DMS79 (cell line): ENCODE measurements around the gene KLHL9.
A peak's percentile ranks its signal among the peaks of the same experiment; 100 is the strongest.
"Not testable (repeated sequence)": the region's sequence is repeated elsewhere in the genome, so short reads cannot be mapped to it uniquely, and the experiment has no call there.

ENCODE experiments used
- DNase-seq: peaks from one replicate; lab custom pipeline; 2025; lab: John Stamatoyannopoulos, UW

Gene KLHL9, protein sequence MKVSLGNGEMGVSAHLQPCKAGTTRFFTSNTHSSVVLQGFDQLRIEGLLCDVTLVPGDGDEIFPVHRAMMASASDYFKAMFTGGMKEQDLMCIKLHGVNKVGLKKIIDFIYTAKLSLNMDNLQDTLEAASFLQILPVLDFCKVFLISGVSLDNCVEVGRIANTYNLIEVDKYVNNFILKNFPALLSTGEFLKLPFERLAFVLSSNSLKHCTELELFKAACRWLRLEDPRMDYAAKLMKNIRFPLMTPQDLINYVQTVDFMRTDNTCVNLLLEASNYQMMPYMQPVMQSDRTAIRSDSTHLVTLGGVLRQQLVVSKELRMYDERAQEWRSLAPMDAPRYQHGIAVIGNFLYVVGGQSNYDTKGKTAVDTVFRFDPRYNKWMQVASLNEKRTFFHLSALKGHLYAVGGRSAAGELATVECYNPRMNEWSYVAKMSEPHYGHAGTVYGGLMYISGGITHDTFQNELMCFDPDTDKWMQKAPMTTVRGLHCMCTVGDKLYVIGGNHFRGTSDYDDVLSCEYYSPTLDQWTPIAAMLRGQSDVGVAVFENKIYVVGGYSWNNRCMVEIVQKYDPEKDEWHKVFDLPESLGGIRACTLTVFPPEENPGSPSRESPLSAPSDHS

DNA sequence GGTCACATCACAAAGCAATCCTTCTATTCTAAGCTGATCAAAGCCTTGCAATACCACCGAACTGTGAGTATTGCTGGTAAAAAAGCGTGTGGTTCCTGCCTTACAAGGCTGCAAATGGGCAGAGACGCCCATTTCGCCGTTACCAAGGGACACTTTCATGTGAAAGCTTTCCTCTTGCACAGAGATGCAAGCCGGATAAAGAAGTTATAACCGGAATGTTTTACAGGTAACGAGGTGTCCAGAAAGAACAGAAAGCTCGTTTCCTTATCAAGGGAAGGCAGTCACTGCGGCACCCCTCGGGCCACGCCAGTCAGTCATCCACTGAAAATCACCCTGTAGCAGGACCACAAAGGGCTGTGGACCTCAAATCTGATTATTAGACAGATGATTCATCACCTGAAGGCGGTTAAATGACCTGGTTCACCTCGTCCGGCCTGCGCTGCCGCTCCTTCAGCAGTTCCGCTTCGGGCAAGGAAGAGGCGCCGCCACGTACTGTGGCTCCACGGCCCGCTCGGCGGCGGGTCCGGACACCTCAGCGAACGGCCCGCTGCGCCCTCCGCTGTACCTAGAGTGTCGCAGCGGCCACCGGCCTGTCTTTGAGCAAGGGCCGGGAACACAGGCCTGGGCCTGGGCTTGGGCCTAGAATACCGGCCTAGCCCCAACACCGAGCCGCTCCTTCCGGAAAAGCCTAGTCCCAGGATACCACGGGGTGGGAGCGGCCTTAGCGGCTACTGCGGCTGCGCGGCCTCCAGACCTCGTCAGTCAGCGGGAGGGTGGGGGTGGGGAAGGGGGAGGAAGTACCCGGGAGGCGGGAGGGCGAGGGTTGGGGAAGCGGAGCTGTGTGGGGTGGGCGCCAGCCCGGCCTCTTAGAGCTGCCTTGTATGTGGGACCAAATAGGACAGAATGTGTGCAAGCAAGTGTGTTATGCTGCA is at the start of gene KLHL9:
KLHL9 (minus strand) TSS at position 704 of the 932 bp plus-strand sequence; CDS start at position 159, 545 bp downstream.
- DNase-seq = peak; percentile 81

DNA sequence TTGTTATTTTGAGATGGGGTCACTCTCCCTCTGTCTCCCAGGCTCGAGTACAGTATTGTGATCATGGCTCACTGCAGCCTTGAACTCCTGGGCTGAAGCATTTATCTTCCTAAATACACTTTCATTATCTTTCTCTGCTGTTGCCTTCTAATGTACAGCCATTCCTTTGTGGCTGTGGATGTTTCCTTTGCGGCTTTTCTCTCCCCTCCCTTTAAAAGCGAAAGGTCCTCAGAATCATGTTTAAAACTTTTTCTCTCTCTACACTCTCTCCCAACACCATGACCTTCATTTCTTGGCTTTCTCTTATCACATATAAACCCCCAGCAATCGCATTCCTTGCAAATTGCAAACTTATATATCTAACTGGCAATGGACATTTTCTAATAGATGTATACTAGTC is 48.4 kb upstream of the KLHL9 start:
- DNase-seq = no peak

DNA sequence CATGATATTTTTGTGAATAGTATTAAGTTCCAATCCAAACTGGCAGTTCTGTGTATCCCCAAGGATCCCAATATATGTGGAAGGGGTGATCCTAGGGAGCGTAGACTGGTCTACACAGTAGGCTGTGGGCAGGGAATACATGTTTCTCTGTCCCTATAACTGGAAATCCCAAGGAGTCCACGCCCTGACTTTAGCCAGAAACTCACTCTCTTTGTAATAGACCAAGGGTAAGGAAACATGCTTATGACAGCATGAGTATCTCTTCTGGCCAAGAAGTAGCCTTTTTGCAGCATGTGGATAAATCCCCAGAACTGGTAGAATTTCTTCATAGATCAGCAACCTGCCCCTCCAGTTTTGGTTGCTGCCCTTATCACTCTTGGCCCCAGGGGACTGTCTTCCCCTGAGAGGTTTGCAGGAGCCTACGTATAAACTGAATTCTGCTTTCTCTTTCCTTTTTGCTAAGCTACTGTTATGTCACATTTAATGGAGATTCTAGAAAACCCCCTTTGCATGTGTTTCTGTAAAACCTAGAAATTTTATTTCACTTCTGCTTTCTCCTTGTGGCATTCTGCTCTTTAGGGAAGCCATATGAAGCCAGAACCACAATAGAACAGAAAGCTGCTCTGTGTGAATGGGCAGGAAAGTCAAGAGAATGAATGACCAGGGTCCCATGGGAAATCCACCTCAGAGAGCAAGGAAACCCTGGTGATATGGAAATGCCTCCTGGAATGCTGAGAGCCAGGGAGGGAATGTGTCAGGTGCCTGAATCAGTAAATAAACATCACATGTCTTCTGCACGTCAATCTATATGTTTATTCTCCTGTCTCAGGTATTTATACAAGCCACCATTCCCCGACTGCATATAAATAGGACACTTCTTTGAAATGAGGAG is 46.5 kb upstream of the KLHL9 start:
- no peak for DNase-seq

DNA sequence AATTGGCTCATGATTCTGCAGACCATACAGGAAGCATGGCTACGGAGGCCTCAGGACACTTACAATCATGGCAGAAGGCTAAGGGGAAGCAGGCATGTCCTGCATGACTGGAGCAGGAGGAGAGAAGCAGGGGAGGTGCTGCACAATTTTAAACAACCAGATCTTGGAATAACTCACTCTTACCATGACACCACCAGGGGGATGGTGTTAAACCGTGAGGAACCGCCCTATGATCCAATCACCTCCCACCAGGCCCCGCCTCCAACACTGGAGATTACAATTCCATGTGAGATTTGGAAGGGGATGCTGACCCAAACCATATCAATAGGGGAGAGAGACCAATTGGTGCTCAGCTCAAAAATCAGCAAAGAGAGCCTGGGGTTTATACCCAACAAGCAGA is 36.3 kb upstream of the KLHL9 start:
- DNase-seq = not testable (repeated sequence)

DNA sequence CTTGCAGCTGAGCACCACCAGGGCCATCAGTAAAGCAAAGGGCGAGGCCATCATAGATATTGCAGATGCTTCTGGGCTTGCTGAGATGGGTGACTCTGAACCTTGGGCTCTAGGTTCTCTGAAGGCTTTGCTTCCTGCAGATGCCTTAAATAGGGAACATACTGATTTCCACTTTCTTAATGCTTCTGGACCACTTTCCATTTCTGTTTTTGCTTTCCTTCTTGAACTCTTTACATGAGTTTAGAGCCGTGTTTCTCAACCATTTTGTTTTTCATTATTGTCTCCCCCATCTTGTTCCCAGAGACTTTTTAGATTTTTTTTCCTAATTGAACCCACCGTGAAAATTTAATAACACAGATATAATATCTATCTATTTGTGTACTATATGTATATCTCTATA is 32.8 kb upstream of the KLHL9 start, which contains the start of gene IFNA13:
IFNA13 (minus strand) TSS at position 101 of the 400 bp plus-strand sequence; CDS start at position 54, 47 bp downstream.
- DNase-seq = no peak

DNA sequence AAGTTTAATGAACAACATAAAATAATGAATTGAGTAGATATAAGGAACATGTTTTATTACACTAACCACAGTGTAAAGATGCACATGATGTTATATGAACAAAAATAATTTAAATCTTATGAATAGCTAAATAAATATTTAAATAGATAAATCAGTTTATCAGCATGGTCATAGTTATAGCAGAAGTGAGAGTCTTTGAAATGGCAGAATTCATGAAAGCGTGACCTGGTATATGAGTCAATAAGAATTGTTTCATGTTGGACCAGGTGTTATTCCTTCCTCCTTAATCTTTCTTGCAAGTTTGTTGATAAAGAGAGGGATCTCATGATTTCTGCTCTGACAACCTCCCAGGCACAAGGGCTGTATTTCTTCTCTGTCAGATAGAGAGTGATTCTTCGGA is 32.0 kb upstream of the KLHL9 start:
- not testable (repeated sequence) for DNase-seq

DNA sequence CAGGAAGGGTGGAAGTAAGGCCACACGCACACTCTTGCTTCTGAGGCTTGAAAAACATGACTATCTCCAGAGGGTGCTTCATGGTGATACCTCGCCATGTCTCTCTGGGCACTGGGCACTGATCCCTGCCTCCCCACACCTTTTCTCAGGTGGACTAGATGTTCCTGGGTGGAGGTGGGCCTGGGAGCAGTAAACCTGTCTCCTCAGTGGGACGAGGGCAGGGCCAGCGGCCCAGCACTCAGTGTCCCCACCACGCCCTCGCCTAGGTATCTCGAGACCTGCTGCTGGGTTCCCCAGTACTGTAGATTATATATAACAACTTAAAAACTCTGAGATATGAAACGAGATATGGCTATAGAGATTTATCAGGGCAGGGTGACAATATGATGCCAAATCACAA is 27.1 kb upstream of the KLHL9 start:
- no peak for DNase-seq

DNA sequence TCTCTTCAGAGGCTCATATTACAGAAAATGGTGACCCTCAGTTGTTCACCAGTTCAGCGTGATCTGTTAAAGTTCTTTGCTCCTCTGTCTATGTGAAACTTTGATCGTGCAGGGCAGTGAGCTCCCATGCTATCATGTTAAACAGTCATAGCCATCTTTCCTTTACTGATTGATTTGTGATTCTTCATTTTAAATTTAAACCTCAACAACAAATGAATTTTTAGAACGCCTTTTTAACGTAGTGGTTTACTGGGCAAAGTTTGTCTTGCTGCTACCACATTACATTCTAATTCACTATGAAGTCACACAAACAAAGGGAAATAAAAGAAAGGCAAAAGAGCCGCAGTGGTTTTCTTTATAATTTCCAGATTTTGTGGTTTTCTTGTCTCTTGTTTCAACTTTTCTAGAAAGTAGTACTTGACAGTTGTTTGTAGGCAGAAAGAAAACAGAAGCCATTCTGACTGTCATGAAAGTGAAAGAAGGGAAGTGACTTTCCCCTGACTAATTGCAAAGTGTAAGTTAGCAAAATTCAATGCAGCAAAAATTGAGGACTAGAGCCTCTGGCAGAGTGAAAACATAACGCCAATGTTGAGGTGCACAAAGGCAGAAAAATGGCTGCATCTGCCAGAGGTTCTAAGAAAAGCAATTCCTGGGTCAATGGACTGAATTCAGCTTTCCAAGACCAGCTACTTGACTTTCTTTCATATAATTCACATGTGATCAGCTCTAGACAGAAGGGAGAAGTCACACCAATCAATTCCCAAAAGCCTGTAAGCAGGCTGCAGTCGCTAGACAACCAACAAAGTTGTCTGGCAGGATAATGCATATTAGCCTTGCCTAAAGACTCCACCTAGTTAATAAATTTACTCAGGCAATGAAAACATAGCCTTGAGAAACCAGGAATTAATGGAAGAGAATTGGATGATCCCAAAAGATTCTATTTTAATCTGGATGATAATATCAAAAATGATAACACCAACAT is 22.6 kb upstream of the KLHL9 start:
- DNase-seq = no peak

DNA sequence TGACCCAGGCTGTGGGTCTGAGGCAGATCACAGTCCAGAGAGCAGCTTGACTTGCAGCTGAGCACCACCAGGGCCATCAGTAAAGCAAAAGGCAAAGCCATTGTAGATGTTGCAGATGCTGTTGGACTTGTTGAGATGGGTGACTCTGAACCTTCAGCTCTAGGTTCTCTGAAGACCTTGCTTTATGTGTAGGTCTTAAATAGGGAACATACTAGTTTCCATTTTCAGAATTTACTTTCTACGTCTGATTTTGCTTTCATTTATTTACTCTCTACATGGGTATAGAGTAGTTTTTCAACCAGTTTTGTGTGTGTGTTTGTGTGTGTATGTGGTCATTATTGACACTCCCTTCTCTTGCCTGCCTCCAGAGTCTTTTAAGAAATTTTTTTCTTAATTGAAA is 15.6 kb upstream of the KLHL9 start, which contains the start of gene IFNA6:
IFNA6 (minus strand) TSS at position 101 of the 400 bp plus-strand sequence; CDS start at position 101, 0 bp downstream.
- no peak for DNase-seq

DNA sequence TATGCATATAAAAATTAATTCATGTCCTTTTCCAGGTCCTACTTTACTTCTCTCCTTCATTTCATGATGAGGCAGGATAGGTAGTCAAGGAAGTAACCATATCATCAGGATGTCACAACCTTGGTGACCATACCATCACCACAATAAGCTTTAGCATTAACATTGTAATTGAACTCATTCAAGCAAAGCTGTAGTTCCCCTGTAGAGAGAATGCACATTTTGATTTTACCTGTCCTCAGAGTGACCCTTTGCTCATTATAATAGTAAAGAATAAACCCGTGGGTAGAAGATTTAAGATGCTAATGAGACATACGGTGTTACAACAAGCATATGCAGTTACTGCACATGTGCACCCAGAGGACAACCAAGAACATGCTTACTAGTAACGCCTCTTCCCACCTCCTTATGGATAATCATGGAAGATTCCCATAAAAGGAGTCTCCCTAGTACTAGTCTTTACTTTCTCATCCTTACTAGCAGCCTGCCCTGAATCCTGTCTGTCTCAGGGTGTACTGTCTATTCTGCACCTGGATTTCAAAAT is 13.3 kb upstream of the KLHL9 start:
- no peak for DNase-seq

DNA sequence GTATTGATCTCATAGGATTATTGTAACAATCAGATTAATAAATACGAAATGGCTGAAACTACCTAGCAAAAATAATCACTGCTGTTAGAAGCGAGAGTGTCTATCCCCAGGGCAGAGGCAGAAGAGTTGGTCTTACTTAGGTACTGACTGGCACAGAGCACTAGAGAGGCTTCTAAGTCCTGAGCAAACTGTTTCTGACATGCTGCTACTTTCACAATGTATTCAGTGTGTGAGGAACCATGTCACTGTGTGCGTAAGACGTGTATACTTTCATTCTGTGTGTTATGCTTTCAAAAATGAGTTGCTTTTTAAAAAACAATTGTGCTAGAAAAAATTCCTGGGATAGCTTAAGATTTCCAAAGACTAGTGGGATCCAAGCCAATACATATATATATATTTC is 5.5 kb upstream of the KLHL9 start:
- DNase-seq = no peak

DNA sequence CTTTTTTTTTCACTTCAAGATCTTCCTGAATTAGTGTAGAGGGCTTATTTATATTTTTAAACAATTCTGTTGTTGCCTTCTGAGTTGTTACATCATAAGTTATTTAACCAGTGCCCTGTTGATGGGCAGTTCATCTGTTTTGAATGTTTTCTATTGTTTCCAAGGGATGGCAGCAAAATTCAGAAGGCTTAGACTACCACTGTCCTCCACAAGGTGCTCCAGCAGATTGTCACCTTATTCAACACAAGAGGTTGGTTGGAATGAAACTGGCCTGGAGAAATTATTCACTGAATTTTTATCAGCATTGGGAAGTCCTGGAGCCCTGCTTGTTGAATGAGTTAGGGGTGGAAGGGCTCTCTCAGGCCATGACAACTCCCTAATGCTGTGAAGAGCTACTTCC is 1.3 kb upstream of the KLHL9 start:
- no peak for DNase-seq

DNA sequence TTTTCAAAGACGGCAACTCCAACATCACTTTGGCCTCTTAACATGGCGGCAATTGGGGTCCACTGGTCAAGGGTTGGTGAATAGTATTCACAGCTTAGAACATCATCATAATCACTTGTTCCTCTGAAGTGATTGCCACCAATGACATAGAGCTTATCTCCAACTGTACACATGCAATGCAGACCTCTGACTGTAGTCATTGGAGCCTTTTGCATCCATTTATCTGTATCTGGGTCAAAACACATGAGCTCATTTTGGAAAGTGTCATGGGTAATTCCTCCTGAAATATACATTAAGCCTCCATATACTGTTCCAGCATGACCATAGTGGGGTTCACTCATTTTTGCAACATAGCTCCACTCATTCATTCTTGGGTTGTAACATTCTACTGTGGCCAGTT is 2.0 kb downstream of the KLHL9 start:
- no peak for DNase-seq

DNA sequence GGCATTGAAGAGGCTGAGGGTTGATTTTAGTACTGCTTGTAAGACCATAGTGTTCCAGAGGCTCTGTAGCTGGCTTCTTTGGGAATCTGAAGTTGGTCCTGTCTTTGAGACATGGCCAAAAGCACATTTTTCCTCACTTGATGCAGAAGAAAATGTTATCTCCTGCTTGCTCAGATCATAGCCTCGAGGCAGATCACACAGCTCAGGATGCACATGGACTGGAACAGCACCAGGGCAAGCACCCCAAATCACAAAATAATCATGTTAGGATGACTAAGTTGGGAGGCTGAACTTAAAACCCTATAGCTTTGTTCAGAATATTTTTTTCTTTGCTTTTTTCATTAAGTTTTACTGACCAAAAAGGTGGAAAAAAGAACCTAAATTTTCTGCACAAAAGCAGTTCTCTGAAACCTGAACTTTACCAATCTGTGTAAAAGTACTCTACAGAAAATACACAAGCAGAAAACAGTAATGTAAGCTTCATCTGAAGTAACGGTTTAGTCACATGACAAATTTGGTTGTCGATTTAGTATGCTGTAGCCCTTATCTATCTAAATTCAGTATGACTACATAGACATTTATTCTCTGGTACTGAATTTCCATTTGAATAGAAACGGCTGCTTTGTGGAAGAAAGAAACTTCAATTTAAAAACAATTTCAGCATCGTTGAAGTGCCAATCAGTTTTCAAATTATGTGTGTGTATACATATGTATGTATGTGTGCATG is 3.4 kb downstream of the KLHL9 start:
- DNase-seq = no peak

DNA sequence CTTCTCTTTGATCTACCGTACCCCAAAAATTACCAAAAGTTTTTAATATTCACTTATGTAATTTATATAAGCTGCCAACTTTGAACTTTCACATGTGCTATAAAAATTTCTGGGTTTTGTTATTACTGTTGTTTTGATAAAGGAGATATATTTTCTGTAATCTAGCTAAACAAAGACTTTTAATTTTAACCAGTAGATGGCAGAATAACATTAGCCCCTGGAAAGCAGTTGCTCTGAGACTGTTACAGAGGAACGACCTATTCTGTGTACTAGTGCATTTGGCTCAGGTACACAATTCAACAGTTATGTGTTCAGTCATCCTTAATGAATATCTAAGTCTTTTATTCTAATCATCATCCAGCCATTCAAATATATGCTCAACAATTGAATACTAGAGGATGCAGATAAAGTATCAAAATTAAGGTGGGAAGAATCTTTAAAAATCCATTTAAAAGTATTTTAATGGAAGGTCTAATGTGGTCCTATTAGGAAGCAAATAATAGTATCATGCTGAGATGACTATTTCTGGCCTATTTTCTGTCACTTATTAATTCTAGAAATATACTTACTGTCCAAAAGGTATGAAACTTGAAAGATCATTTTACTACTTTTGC is 8.6 kb downstream of the KLHL9 start:
- DNase-seq = no peak

DNA sequence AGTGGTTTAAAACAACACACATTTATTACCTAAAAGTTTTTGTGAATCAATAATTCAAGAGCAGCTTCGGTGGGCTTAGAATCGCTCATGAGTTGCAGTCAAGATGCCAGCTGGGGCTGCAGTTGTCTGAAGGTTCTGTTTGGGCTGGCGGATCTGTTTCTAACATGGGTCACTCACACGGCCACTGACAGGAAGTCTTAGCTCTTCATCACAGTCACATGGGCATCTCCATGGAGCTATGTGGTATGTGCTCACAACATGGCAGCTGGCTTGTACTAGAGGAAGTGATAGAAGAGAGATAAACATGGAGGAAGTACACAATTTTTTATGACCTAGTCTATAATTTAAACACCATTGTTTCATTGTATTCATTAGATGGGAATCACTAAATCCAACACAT is 11.2 kb downstream of the KLHL9 start:
- no peak for DNase-seq

DNA sequence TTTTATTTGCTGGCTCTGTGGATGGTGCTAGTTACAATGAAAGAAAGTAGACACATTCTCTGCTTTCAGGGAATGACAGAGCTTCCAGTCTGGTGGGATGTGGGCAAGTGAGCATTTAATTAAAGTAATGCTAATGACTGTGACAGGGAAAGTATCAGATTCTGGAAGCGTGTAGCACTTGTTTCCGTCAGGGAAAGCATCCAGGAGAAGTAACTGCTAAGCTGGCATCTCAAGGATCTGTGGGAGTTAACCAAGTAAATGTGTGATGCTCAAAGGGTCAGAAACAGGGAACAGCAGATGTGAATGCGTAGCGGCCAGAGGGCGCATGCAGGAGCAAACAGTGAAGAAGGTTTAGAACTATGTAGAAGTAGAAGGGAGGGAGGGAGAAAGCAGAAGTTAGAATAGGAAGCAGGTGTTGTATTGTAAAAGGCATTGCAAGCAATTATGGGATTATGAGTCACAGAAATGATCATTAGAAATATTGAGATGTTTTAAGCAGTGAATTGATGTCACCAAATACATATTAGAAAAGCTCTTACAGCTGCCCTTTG is 12.2 kb downstream of the KLHL9 start:
- DNase-seq = no peak

DNA sequence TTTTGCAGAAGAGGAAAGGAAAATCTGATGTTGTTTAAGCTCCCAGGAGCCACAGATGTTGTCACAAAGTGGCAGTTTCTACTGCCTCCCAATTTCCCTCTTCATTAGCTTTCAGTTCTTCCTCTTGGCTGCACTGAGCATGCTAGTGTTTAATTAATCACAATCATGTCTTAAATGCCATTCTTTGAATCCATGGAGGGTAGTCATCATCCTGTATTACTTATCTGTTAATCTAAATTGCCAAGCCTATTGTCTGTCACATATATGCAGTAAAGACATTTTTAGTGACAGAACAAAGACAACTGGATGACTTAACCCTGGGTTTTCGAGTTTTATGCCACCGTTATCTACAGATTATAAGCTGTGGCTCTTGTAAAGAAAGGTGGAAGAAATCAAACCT is 14.7 kb downstream of the KLHL9 start:
- DNase-seq = no peak
